ENCODE data around the gene UBE3A. TPM values are rescaled to one million over a fixed set of nuclear protein-coding genes. Genes with fewer than 3 reads are reported as not detected.

The UBE3A gene
- total RNA-seq, 2 donors from 2014 or later: 26.7 to 38.9 TPM

GRCh38 chr15:25446076-25446475 lies 7.3 kb upstream of the UBE3A start:
- no peaks in the 10 kb centered on the region for H3K27me3 ChIP-seq
- no peaks in the 10 kb centered on the region for H3K36me3 ChIP-seq (replicated peaks in 1 of 2; ENCODE audit: insufficient read depth in 1 of 2, low read depth in 2 of 2)
- TF ChIP-seq POLR2A (IDR thresholded peaks at IDR 0.05) (no peak), CTCF (IDR thresholded peaks at IDR 0.05) (no peak)
- DNase-seq (no peak), ATAC-seq (no peak)
- H3K4me1 ChIP-seq: no peaks in the 10 kb centered on the region
- H3K4me3 ChIP-seq: no peak overlapping the region
- WGBS, 2 donors: 84 to 91% methylated on average over 3 of the region's 3 CpGs
- H3K9me3 ChIP-seq: peaks cover 0 to 6% (median 0%) of the 10 kb centered on the region in 3 donors
- H3K27ac ChIP-seq: no peak overlapping the region
- intact Hi-C loops (cut with DNase I): no loop called here

GRCh38 chr15:25445412-25445811 lies 6.6 kb upstream of the UBE3A start:
- Histone ChIP-seq H3K9me3 (no peaks in the 10 kb centered on the region), H3K4me1 (no peaks in the 10 kb centered on the region), H3K4me3 (no peak overlapping the region), H3K27me3 (no peaks in the 10 kb centered on the region), H3K27ac (no peak overlapping the region), H3K36me3 (replicated peaks in 1 of 2; ENCODE audit: insufficient read depth in 1 of 2, low read depth in 2 of 2) (no peaks in the 10 kb centered on the region)
- WGBS, 2 donors: 80 to 85% methylated on average over 4 of the region's 4 CpGs
- DNase-seq (no peak), ATAC-seq (no peak)
- TF ChIP-seq POLR2A (IDR thresholded peaks at IDR 0.05) (no peak), CTCF (IDR thresholded peaks at IDR 0.05) (no peak)
- intact Hi-C loops (cut with DNase I): no loop called here

GRCh38 chr15:25441111-25441510 lies 2.3 kb upstream of the UBE3A start:
- no peaks in the 10 kb centered on the region for H3K27me3 ChIP-seq
- intact Hi-C loops (cut with DNase I): no loop called here
- H3K36me3 ChIP-seq (replicated peaks in 1 of 2; ENCODE audit: insufficient read depth in 1 of 2, low read depth in 2 of 2): no peaks in the 10 kb centered on the region
- DNase-seq (no peak), ATAC-seq (no peak)
- H3K9me3 ChIP-seq: no peaks in the 10 kb centered on the region
- peaks cover 9% of the 10 kb centered on the region for H3K4me1 ChIP-seq
- TF ChIP-seq CTCF (IDR thresholded peaks at IDR 0.05) (no peak), POLR2A (IDR thresholded peaks at IDR 0.05) (no peak)
- H3K27ac ChIP-seq: no peak overlapping the region
- no peak overlapping the region for H3K4me3 ChIP-seq

GRCh38 chr15:25439369-25439836 lies 579 bp upstream of the UBE3A start:
- Histone ChIP-seq H3K36me3 (replicated peaks in 1 of 2; ENCODE audit: insufficient read depth in 1 of 2, low read depth in 2 of 2) (no peaks in the 10 kb centered on the region), H3K9me3 (no peaks in the 10 kb centered on the region), H3K27ac (peak overlapping the region; percentile 93 to 99 (median 96)), H3K4me1 (peaks cover 17% of the 10 kb centered on the region), H3K27me3 (no peaks in the 10 kb centered on the region), H3K4me3 (peak overlapping the region; percentile 69 to 86)
- 1% methylated on average over 7 to 14 of the region's 14 CpGs for WGBS, 2 donors
- intact Hi-C loops (cut with DNase I): no loop called here
- TF ChIP-seq CTCF (IDR thresholded peaks at IDR 0.05) (no peak), POLR2A (IDR thresholded peaks at IDR 0.05) (no peak)
- DNase-seq (peak in 3 of 4 donors; percentile 53 to 59 (median 55)), ATAC-seq (peak; percentile 12)

Data from body of pancreas (tissue), 4 donors.